Vagina (tissue), 2 donors: ENCODE measurements around the gene NPBWR2.

Experiments
- CTCF ChIP-seq, 3 experiments: fragments of 450-650 bp in 2 of 3; fragments of 200-600 bp in 1 of 3; sonication (generic) in 1 of 3; IDR thresholded peaks; one replicate each; pipeline ENCODE4 v1.5.1; 2017 to 2019; ENCODE audit warnings: antibody characterized with exemption in 3 of 3, mild to moderate bottlenecking in 2 of 3, moderate library complexity in 2 of 3
- POLR2A ChIP-seq, 2 donors: fragments of 450-650 bp; IDR thresholded peaks; one replicate each; pipeline ENCODE4 v1.6.1; 2017; ENCODE audit warnings: antibody characterized with exemption in 2 of 2, mild to moderate bottlenecking in 2 of 2, moderate library complexity in 2 of 2

- TF ChIP-seq CTCF (IDR thresholded peaks at IDR 0.05) = no peak
- no peak for TF ChIP-seq POLR2A (IDR thresholded peaks at IDR 0.05)
Observed at GRCh38 chr20:64084685-64085152, 22.6 kb downstream of the NPBWR2 start.
